DND-41 (cell line): Measurements from ENCODE around the gene NBPF1.
"Not testable (repeated sequence)": the region's sequence is repeated elsewhere in the genome, so short reads cannot be mapped to it uniquely, and the experiment has no call there.

Source experiments
- ATAC-seq: fragments of 200-7000 bp; cut with Tn5 transposase; 3 replicates; pipeline ENCODE4 v1.9.1; 2021; ENCODE audit warnings: low read depth; ENCODE audit not compliant: insufficient read depth
- DNase-seq: peaks from one replicate; pipeline ENCODE4 v3.0.0-alpha.2; 2020
- H2AFZ ChIP-seq: 2 replicates; pipeline ENCODE4 v1.6.0; 2012; ENCODE audit warnings: low read depth, low read length
- H3K27ac ChIP-seq: 2 replicates; pipeline ENCODE4 v1.5.1; 2012; ENCODE audit warnings: low read length, inconsistent platforms
- H3K27me3 ChIP-seq: fragments of 200-600 bp; sonication (generic); 2 replicates; pipeline ENCODE4 v1.6.0; 2012; ENCODE audit warnings: low read length, mild to moderate bottlenecking, inconsistent platforms; ENCODE audit not compliant: insufficient read depth, poor library complexity
- H3K36me3 ChIP-seq: 2 replicates; pipeline ENCODE4 v1.5.1; 2012; ENCODE audit warnings: low read length, inconsistent platforms; ENCODE audit not compliant: insufficient read depth
- H3K4me1 ChIP-seq: 2 replicates; pipeline ENCODE4 v1.5.1; 2012; ENCODE audit warnings: mild to moderate bottlenecking, low read length; ENCODE audit not compliant: insufficient read depth
- H3K4me2 ChIP-seq: 2 replicates; pipeline ENCODE4 v1.6.0; 2012; ENCODE audit warnings: mild to moderate bottlenecking, moderate library complexity, low read length, inconsistent platforms; ENCODE audit not compliant: insufficient read depth
- H3K4me3 ChIP-seq, 2 experiments: fragments of 200-600 bp in 1 of 2; shearing (Covaris generic) in 1 of 2; 2 replicates each; pipeline ENCODE4 v1.5.1; 2012 to 2016; ENCODE audit warnings: inconsistent platforms in 2 of 2, low read length in 2 of 2, mild to moderate bottlenecking in 2 of 2, low read depth in 1 of 2, moderate library complexity in 1 of 2
- H3K79me2 ChIP-seq: 2 replicates; pipeline ENCODE4 v1.6.0; 2012; ENCODE audit warnings: low read length, inconsistent platforms; ENCODE audit not compliant: insufficient read depth
- H3K9ac ChIP-seq: 2 replicates; pipeline ENCODE4 v1.6.0; 2012; ENCODE audit warnings: low read depth, mild to moderate bottlenecking, inconsistent platforms, low read length, moderate library complexity
- H3K9me3 ChIP-seq: 2 replicates; pipeline ENCODE4 v1.5.1; 2012; ENCODE audit warnings: low read length, moderate library complexity, mild to moderate bottlenecking, inconsistent platforms; ENCODE audit not compliant: insufficient read depth, severe bottlenecking
- H4K20me1 ChIP-seq: 2 replicates; pipeline ENCODE4 v1.6.0; 2012; ENCODE audit warnings: low read length; ENCODE audit not compliant: insufficient read depth
- CTCF ChIP-seq: IDR thresholded peaks from 2 replicates; pipeline ENCODE4 v1.5.1; 2012; ENCODE audit warnings: borderline replicate concordance, low read length, moderate library complexity, mild to moderate bottlenecking; ENCODE audit not compliant: poor library complexity, severe bottlenecking; ENCODE audit errors: extremely low read depth
- EZH2 ChIP-seq: IDR thresholded peaks from 3 replicates; pipeline ENCODE4 v1.6.1; 2012; ENCODE audit warnings: borderline replicate concordance, low read depth, mild to moderate bottlenecking, moderate library complexity, low read length, inconsistent platforms; ENCODE audit not compliant: severe bottlenecking

Gene NBPF1

DNA sequence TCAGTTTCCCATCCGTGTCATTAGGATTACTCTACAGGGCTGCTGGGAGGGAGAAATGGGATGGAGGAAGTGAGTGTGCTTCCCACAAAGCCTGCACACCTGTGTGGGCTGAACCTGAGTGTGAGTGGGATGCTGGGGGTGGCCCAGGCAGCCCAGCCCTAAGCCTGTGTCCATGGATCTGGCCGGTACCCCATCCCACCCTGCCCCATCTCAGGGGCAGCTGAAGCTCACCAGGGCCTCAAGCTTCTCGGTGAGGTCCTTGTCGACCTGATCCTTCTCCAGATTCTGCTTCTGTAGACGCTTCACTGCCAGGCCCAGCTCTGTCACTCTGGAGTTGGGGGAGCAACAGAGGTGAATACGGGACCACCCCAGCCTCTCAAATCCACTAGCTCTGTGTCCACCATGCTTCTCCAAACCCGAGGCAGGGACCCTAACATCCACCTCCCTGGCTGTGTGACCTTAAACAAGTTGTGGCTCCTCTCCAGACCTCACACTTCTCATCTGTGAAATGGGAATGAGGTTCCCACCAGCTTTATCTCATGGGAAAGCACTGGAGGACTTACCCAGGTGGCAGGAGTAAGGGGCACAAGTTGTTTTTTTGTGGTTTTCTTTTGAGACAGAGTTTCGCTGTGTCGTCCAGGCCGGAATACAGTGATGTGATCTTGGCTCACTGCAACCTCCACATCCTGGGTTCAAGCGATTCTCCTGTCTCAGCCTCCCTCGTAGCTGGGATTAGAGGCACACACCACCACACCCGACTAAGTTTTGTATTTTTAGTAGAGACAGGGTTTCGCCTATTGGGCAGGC, 18.9 kb upstream of the NBPF1 start:
- H3K27ac ChIP-seq, H3K4me1 ChIP-seq, H3K4me2 ChIP-seq, H3K9me3 ChIP-seq, H3K9ac ChIP-seq, H3K27me3 ChIP-seq, H2AFZ ChIP-seq, H3K4me3 ChIP-seq, ATAC-seq: not testable (repeated sequence)
- Histone ChIP-seq H3K79me2 (peaks cover 15% of the 10 kb centered on the region), H4K20me1 (peaks cover 26% of the 10 kb centered on the region), H3K36me3 (peaks cover 61% of the 10 kb centered on the region)
- DNase-seq: peak; percentile 3

- TF ChIP-seq EZH2: no peak
- TF ChIP-seq CTCF: no peak
- DNase-seq (peak; percentile 6), ATAC-seq (0 out of 3 replicates have a peak, but pooled peaks have one; percentile 6)
- H3K9me3 ChIP-seq: no peaks in the 10 kb centered on the region
- peaks cover 20% of the 10 kb centered on the region for H4K20me1 ChIP-seq
- H3K9ac ChIP-seq: no peak overlapping the region
- no peak overlapping the region for H3K4me2 ChIP-seq
- H3K4me1 ChIP-seq: no peaks in the 10 kb centered on the region
- H3K27me3 ChIP-seq: no peaks in the 10 kb centered on the region
- 0 out of 2 replicates have a peak, but pooled peaks cover 8% of the 10 kb centered on the region for H3K79me2 ChIP-seq
- peaks cover 69% of the 10 kb centered on the region for H3K36me3 ChIP-seq
- no peak overlapping the region for H2AFZ ChIP-seq
- no peak overlapping the region for H3K4me3 ChIP-seq
- H3K27ac ChIP-seq: no peak overlapping the region
Observed at GRCh38 chr1:16631248-16632043, 18.1 kb upstream of the NBPF1 start.

GRCh38 chr1:16630661-16631247, 17.4 kb upstream of the NBPF1 start:
- 0 out of 2 replicates have a peak, but pooled peaks cover 4% of the 10 kb centered on the region for H3K79me2 ChIP-seq

GRCh38 chr1:16629916-16630530, 16.7 kb upstream of the NBPF1 start:
- H2AFZ ChIP-seq, H3K27me3 ChIP-seq, H3K79me2 ChIP-seq, H3K27ac ChIP-seq, H3K4me1 ChIP-seq, H3K4me3 ChIP-seq, H3K9me3 ChIP-seq, H3K4me2 ChIP-seq, H3K9ac ChIP-seq, ATAC-seq: not testable (repeated sequence)
- DNase-seq: peak; percentile 11
- peaks cover 81% of the 10 kb centered on the region for H3K36me3 ChIP-seq
- peaks cover 20% of the 10 kb centered on the region for H4K20me1 ChIP-seq

More at GRCh38 chr1:16630661-16631247, 17.4 kb upstream of the NBPF1 start:
- ATAC-seq: no peak
- Histone ChIP-seq H2AFZ (no peak overlapping the region), H3K9ac (no peak overlapping the region), H3K9me3 (no peaks in the 10 kb centered on the region), H3K4me2 (no peak overlapping the region), H3K4me1 (no peaks in the 10 kb centered on the region), H3K27ac (no peak overlapping the region), H3K36me3 (peaks cover 76% of the 10 kb centered on the region), H3K4me3 (no peak overlapping the region), H4K20me1 (peaks cover 20% of the 10 kb centered on the region), H3K27me3 (no peaks in the 10 kb centered on the region)
- DNase-seq: peak; percentile 9
- no peak for TF ChIP-seq EZH2
- TF ChIP-seq CTCF: no peak
